ENCODE data around the gene NAAA.

- TF ChIP-seq PHF20 (IDR thresholded peaks at IDR 0.05; ENCODE audit: partially characterized antibody) (no peak), SPI1 (IDR thresholded peaks at IDR 0.05; ENCODE audit: borderline replicate concordance, low read depth, low read length) (no peak), GABPB2 (CRISPR knock-in tag; conservative IDR thresholded peaks at IDR 0.05) (no peak), HSF4 (CRISPR knock-in tag; IDR thresholded peaks at IDR 0.05; ENCODE audit: borderline replicate concordance) (no peak), EP400 (IDR thresholded peaks at IDR 0.05) (no peak), RUNX1 (IDR thresholded peaks at IDR 0.05; ENCODE audit: low read depth) (no peak), ZBTB1 (CRISPR knock-in tag; IDR thresholded peaks at IDR 0.05; ENCODE audit: borderline replicate concordance, low read depth) (no peak), FOSL1 (tag; conservative IDR thresholded peaks at IDR 0.05) (no peak), EP300 (IDR thresholded peaks at IDR 0.05; ENCODE audit: low read length) (no peak), ZNF780A (CRISPR knock-in tag; IDR thresholded peaks at IDR 0.05) (no peak)
- TF ChIP-seq, protein P1, sequence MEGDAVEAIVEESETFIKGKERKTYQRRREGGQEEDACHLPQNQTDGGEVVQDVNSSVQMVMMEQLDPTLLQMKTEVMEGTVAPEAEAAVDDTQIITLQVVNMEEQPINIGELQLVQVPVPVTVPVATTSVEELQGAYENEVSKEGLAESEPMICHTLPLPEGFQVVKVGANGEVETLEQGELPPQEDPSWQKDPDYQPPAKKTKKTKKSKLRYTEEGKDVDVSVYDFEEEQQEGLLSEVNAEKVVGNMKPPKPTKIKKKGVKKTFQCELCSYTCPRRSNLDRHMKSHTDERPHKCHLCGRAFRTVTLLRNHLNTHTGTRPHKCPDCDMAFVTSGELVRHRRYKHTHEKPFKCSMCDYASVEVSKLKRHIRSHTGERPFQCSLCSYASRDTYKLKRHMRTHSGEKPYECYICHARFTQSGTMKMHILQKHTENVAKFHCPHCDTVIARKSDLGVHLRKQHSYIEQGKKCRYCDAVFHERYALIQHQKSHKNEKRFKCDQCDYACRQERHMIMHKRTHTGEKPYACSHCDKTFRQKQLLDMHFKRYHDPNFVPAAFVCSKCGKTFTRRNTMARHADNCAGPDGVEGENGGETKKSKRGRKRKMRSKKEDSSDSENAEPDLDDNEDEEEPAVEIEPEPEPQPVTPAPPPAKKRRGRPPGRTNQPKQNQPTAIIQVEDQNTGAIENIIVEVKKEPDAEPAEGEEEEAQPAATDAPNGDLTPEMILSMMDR (IDR thresholded peaks at IDR 0.05 in 2 of 3, conservative IDR thresholded peaks at IDR 0.05 in 1 of 3; ENCODE audit: insufficient read depth in 2 of 3, low read depth in 1 of 3, low read length in 3 of 3) = no peak
These were observed 33.0 kb upstream of the NAAA start for GRCh38 chr4:75973766-75974165.

Measured in K562 (cell line).